ENCODE data around the gene ATP1A3.

- TF ChIP-seq CHD4 (IDR thresholded peaks at IDR 0.05; ENCODE audit: borderline replicate concordance, low read length) (no peak), POLR2A (IDR thresholded peaks at IDR 0.05; ENCODE audit: insufficient read depth in 1 of 2, low read depth in 2 of 2, low read length in 2 of 2) (no peak), JUNB (CRISPR knock-in tag; IDR thresholded peaks at IDR 0.05; ENCODE audit: borderline replicate concordance) (no peak), SYNCRIP (IDR thresholded peaks at IDR 0.05; ENCODE audit: insufficient read depth, low read depth, low read length) (no peak), HDAC6 (IDR thresholded peaks at IDR 0.05; ENCODE audit: low read depth, low read length) (no peak), EZH2 (conservative IDR thresholded peaks at IDR 0.05; ENCODE audit: low read depth, low read length) (no peak)
- TF ChIP-seq, protein P1, sequence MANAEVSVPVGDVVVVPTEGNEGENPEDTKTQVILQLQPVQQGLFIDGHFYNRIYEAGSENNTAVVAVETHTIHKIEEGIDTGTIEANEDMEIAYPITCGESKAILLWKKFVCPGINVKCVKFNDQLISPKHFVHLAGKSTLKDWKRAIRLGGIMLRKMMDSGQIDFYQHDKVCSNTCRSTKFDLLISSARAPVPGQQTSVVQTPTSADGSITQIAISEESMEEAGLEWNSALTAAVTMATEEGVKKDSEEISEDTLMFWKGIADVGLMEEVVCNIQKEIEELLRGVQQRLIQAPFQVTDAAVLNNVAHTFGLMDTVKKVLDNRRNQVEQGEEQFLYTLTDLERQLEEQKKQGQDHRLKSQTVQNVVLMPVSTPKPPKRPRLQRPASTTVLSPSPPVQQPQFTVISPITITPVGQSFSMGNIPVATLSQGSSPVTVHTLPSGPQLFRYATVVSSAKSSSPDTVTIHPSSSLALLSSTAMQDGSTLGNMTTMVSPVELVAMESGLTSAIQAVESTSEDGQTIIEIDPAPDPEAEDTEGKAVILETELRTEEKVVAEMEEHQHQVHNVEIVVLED (CRISPR knock-in tag; IDR thresholded peaks at IDR 0.05; ENCODE audit: borderline replicate concordance) = no peak
- TF ChIP-seq, protein P2, sequence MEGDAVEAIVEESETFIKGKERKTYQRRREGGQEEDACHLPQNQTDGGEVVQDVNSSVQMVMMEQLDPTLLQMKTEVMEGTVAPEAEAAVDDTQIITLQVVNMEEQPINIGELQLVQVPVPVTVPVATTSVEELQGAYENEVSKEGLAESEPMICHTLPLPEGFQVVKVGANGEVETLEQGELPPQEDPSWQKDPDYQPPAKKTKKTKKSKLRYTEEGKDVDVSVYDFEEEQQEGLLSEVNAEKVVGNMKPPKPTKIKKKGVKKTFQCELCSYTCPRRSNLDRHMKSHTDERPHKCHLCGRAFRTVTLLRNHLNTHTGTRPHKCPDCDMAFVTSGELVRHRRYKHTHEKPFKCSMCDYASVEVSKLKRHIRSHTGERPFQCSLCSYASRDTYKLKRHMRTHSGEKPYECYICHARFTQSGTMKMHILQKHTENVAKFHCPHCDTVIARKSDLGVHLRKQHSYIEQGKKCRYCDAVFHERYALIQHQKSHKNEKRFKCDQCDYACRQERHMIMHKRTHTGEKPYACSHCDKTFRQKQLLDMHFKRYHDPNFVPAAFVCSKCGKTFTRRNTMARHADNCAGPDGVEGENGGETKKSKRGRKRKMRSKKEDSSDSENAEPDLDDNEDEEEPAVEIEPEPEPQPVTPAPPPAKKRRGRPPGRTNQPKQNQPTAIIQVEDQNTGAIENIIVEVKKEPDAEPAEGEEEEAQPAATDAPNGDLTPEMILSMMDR (CRISPR knock-in tag; IDR thresholded peaks at IDR 0.05) = no peak
Observed at GRCh38 chr19:41923045-41923788, 70.8 kb downstream of the ATP1A3 start.

Data from HepG2 (cell line).